Esophagus muscularis mucosa (tissue), 4 donors: ENCODE measurements around the gene APOC1. TPM values are rescaled to one million over a fixed set of nuclear protein-coding genes. Genes with fewer than 3 reads are reported as not detected.

Experiments
- DNase-seq: peaks from one replicate; pipeline ENCODE4 v3.0.0-alpha.2; 2017; ENCODE audit errors: extremely low spot score
- H3K27ac ChIP-seq, 4 donors: fragments of 200-600 bp; sonication (generic); replicated peaks in 1 of 4; 1 replicate in 3 of 4; 2 replicates in 1 of 4; pipeline ENCODE4 v1.5.1; 2016 to 2019; ENCODE audit warnings: mild to moderate bottlenecking in 1 of 4
- H3K27me3 ChIP-seq, 4 donors: fragments of 200-600 bp; sonication (generic); one replicate each; pipeline versions ENCODE4 v1.5.1 to v1.6.0; 2016 to 2019
- H3K36me3 ChIP-seq, 4 donors: fragments of 200-600 bp; sonication (generic); one replicate each; pipeline ENCODE4 v1.5.1; 2016 to 2019
- H3K4me1 ChIP-seq, 4 donors: fragments of 200-600 bp; sonication (generic); one replicate each; pipeline ENCODE4 v1.5.1; 2016 to 2019
- H3K4me3 ChIP-seq, 4 donors: fragments of 200-600 bp; sonication (generic); 1 replicate in 2 of 4; 2 replicates in 2 of 4; pipeline ENCODE4 v1.5.1; 2016 to 2019; ENCODE audit warnings: mild to moderate bottlenecking in 4 of 4, moderate library complexity in 1 of 4
- H3K9me3 ChIP-seq, 4 donors: fragments of 200-600 bp; sonication (generic); 1 replicate in 3 of 4; 2 replicates in 1 of 4; pipeline ENCODE4 v1.5.1; 2016 to 2019
- EP300 ChIP-seq: sonication (generic); formaldehyde crosslinking; IDR thresholded peaks from one replicate; pipeline ENCODE4 v1.6.1; 2017; ENCODE audit warnings: antibody characterized with exemption
- POLR2A ChIP-seq: fragments of 450-650 bp; IDR thresholded peaks from one replicate; pipeline ENCODE4 v1.6.1; 2017; ENCODE audit warnings: antibody characterized with exemption, moderate library complexity, mild to moderate bottlenecking, low read depth
- POLR2AphosphoS5 ChIP-seq, 2 donors: sonication (generic); formaldehyde crosslinking; IDR thresholded peaks; one replicate each; pipeline ENCODE4 v1.6.1; 2017; ENCODE audit warnings: antibody characterized with exemption in 2 of 2
- WGBS: methylation state at CpG from one replicate; pipeline ENCODE4 v1.1.5; 2018; 5-methylcytosine and 5-hydroxymethylcytosine counted together
- intact Hi-C: fragments of 100-400 bp; cut with DNase I; formaldehyde crosslinking; loops from one replicate; pipeline ENCODE4 v1.15.1; 2023
- total RNA-seq, 4 donors: library from RNA; depleted of rRNA; stranded (reverse); fragments of >200 nt; gene quantifications; one replicate each; pipeline versions ENCODE4 v1.1.0 to v1.2.1, GENCODE V29; 2016
- TF ChIP-seq, protein P1 (sequence below), 3 experiments: fragments of 200-600 bp in 2 of 3; fragments of 450-650 bp in 1 of 3; sonication (generic) in 2 of 3; IDR thresholded peaks; one replicate each; pipeline ENCODE4 v1.5.1; 2017 to 2019; ENCODE audit warnings: antibody characterized with exemption in 3 of 3, mild to moderate bottlenecking in 2 of 3, moderate library complexity in 1 of 3

APOC1 gene
- total RNA-seq, 4 donors from 2014 or later = 2.5 TPM; not detected in 3

DNA sequence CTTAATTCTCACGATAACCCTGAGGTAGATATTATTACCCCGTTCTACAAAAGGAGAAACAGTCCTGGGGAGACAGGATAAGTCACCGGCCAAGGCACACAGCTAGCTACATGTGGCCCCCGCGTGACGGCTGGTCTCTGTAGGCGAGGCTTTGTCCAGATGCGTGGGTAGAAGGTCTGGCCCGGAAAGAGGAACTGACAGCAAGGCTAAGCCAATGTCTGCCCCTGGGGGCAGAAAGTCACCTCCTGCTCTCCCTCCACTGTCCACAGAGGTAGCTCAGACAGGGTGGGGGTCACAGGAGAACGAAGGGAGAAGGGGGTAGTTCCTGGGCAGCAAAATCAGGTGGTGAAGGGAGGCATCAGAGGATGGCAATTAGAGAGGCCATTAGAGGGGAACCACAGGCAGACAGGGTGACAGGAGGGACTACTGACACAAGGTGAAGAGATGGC, 29.4 kb downstream of the APOC1 start:
- WGBS = 59% methylated on average over 9 of the region's 10 CpGs
- intact Hi-C loops = no loop called here

GRCh38 chr19:44947041-44947581, 32.7 kb downstream of the APOC1 start:
- peaks cover 10 to 14% (median 12%) of the 10 kb centered on the region in 4 donors for H3K4me1 ChIP-seq
- TF ChIP-seq, protein P1, sequence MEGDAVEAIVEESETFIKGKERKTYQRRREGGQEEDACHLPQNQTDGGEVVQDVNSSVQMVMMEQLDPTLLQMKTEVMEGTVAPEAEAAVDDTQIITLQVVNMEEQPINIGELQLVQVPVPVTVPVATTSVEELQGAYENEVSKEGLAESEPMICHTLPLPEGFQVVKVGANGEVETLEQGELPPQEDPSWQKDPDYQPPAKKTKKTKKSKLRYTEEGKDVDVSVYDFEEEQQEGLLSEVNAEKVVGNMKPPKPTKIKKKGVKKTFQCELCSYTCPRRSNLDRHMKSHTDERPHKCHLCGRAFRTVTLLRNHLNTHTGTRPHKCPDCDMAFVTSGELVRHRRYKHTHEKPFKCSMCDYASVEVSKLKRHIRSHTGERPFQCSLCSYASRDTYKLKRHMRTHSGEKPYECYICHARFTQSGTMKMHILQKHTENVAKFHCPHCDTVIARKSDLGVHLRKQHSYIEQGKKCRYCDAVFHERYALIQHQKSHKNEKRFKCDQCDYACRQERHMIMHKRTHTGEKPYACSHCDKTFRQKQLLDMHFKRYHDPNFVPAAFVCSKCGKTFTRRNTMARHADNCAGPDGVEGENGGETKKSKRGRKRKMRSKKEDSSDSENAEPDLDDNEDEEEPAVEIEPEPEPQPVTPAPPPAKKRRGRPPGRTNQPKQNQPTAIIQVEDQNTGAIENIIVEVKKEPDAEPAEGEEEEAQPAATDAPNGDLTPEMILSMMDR (IDR thresholded peaks at IDR 0.05) = no peak
- TF ChIP-seq POLR2A (no peak), EP300 (no peak), POLR2AphosphoS5 (IDR thresholded peaks at IDR 0.05) (no peak)
- DNase-seq = no peak
- H3K4me3 ChIP-seq = no peak overlapping the region
- WGBS = 91% methylated on average over 12 of the region's 13 CpGs
- no peak overlapping the region for H3K27ac ChIP-seq
- H3K27me3 ChIP-seq = no peaks in the 10 kb centered on the region
- intact Hi-C loops = no loop called here
- peaks cover 0 to 22% (median 13%) of the 10 kb centered on the region in 4 donors for H3K36me3 ChIP-seq
- no peaks in the 10 kb centered on the region for H3K9me3 ChIP-seq

More for the DNA sequence above, 29.4 kb downstream of the APOC1 start:
- DNase-seq = no peak
- TF ChIP-seq EP300 = no peak
- TF ChIP-seq POLR2A = no peak
- TF ChIP-seq, protein P1 (IDR thresholded peaks at IDR 0.05) = no peak
- TF ChIP-seq POLR2AphosphoS5 (IDR thresholded peaks at IDR 0.05) = no peak
- no peaks in the 10 kb centered on the region for H3K27me3 ChIP-seq
- H3K36me3 ChIP-seq = peaks cover 0 to 5% (median 0%) of the 10 kb centered on the region in 4 donors
- no peak overlapping the region for H3K27ac ChIP-seq
- H3K4me3 ChIP-seq = no peak overlapping the region
- H3K4me1 ChIP-seq = no peaks in the 10 kb centered on the region
- H3K9me3 ChIP-seq = no peaks in the 10 kb centered on the region

- WGBS = 74% methylated on average over 5 of the region's 5 CpGs
- H3K4me3 ChIP-seq = no peak overlapping the region
- H3K9me3 ChIP-seq = no peaks in the 10 kb centered on the region
- intact Hi-C loops = no loop called here
- DNase-seq = no peak
- peaks cover 10 to 20% (median 19%) of the 10 kb centered on the region in 4 donors for H3K4me1 ChIP-seq
- peaks cover 0 to 31% (median 13%) of the 10 kb centered on the region in 4 donors for H3K36me3 ChIP-seq
- no peak for TF ChIP-seq POLR2AphosphoS5 (IDR thresholded peaks at IDR 0.05)
- no peak for TF ChIP-seq EP300
- TF ChIP-seq, protein P1 (IDR thresholded peaks at IDR 0.05) = no peak
- no peak for TF ChIP-seq POLR2A
- no peak overlapping the region for H3K27ac ChIP-seq
- no peaks in the 10 kb centered on the region for H3K27me3 ChIP-seq
These were observed 33.8 kb downstream of the APOC1 start for GRCh38 chr19:44948237-44948636.

- Histone ChIP-seq H3K27me3 (no peaks in the 10 kb centered on the region), H3K9me3 (no peaks in the 10 kb centered on the region), H3K4me1 (peaks cover 12 to 26% (median 25%) of the 10 kb centered on the region in 4 donors), H3K27ac (no peak overlapping the region), H3K36me3 (peaks cover 0 to 31% (median 13%) of the 10 kb centered on the region in 4 donors), H3K4me3 (no peak overlapping the region)
- TF ChIP-seq POLR2A = no peak
- intact Hi-C loops = no loop called here
- no peak for DNase-seq
- 89% methylated on average over 3 of the region's 5 CpGs for WGBS
These were observed 34.5 kb downstream of the APOC1 start for GRCh38 chr19:44948763-44949374.

DNA sequence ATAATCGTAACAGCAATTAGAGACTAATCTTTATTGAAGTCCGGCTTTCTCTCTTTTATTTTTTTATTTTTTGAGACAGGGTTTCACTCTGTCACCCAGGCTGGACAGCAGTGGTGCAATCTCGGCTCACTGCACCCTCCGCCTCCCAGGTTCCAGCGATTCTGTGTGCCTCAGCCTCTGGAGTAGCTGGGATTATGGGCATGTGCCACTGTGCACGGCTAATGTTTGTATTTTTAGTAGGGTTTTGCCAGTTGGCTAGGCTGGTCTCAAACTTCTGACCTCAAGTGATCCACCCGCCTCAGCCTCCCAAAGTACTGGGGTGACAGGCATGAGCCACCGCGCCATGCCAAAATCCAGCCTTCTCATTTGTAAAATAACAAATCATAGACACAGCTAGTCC, 35.1 kb downstream of the APOC1 start:
- no peak overlapping the region for H3K4me3 ChIP-seq

More for the DNA sequence above, 35.1 kb downstream of the APOC1 start:
- intact Hi-C loops = no loop called here
- Histone ChIP-seq H3K27me3 (no peaks in the 10 kb centered on the region), H3K27ac (no peak overlapping the region), H3K4me1 (peaks cover 17 to 32% (median 31%) of the 10 kb centered on the region in 4 donors), H3K9me3 (no peaks in the 10 kb centered on the region), H3K36me3 (peaks cover 0 to 31% (median 13%) of the 10 kb centered on the region in 4 donors)
- no peak for DNase-seq
- TF ChIP-seq, protein P1 (IDR thresholded peaks at IDR 0.05) = no peak
- no peak for TF ChIP-seq POLR2AphosphoS5 (IDR thresholded peaks at IDR 0.05)
- no peak for TF ChIP-seq POLR2A
- TF ChIP-seq EP300 = no peak
- WGBS = 71% methylated on average over 9 of the region's 9 CpGs
